NCI-H2029 (cell line): ENCODE measurements around the gene SULT4A1.

Experiments used
- DNase-seq: peaks from one replicate; lab custom pipeline; 2025; lab: John Stamatoyannopoulos, UW

SULT4A1 gene

GRCh38 chr22:43844560-43845545 is 17.5 kb downstream of the SULT4A1 start:
- no peak for DNase-seq

- DNase-seq = no peak
Observed at GRCh38 chr22:43843783-43844530, 18.4 kb downstream of the SULT4A1 start.

GRCh38 chr22:43841742-43842141 is 20.6 kb downstream of the SULT4A1 start:
- no peak for DNase-seq

GRCh38 chr22:43840851-43841250 is 21.5 kb downstream of the SULT4A1 start:
- DNase-seq = no peak

GRCh38 chr22:43840431-43840830 is 21.9 kb downstream of the SULT4A1 start:
- no peak for DNase-seq

- no peak for DNase-seq
Observed at GRCh38 chr22:43839781-43840180, 22.5 kb downstream of the SULT4A1 start.

- no peak for DNase-seq
Observed at GRCh38 chr22:43838571-43839307, 23.6 kb downstream of the SULT4A1 start.

- DNase-seq = no peak
Observed at GRCh38 chr22:43838161-43838560, 24.2 kb downstream of the SULT4A1 start.

- no peak for DNase-seq
Observed at GRCh38 chr22:43837666-43838065, 24.6 kb downstream of the SULT4A1 start.

- DNase-seq = no peak
Observed at GRCh38 chr22:43835736-43836135, 26.6 kb downstream of the SULT4A1 start.

- DNase-seq = no peak
Observed at GRCh38 chr22:43835166-43835565, 27.1 kb downstream of the SULT4A1 start.

GRCh38 chr22:43833286-43834240 is 28.8 kb downstream of the SULT4A1 start:
- no peak for DNase-seq

GRCh38 chr22:43832393-43833265 is 29.7 kb downstream of the SULT4A1 start:
- no peak for DNase-seq

GRCh38 chr22:43831561-43832392 is 30.5 kb downstream of the SULT4A1 start:
- no peak for DNase-seq

GRCh38 chr22:43830931-43831560 is 31.3 kb downstream of the SULT4A1 start:
- DNase-seq = no peak

- DNase-seq = no peak
Observed at GRCh38 chr22:43829904-43830851, 32.1 kb downstream of the SULT4A1 start.

- no peak for DNase-seq
Observed at GRCh38 chr22:43828998-43829782, 33.1 kb downstream of the SULT4A1 start.
